ENCODE measurements around the gene SLC2A13. TPM values are rescaled to one million over a fixed set of nuclear protein-coding genes. Genes with fewer than 3 reads are reported as not detected.

The SLC2A13 gene
- total RNA-seq, 1 donor from 2014 or later = 15.8 TPM

DNA sequence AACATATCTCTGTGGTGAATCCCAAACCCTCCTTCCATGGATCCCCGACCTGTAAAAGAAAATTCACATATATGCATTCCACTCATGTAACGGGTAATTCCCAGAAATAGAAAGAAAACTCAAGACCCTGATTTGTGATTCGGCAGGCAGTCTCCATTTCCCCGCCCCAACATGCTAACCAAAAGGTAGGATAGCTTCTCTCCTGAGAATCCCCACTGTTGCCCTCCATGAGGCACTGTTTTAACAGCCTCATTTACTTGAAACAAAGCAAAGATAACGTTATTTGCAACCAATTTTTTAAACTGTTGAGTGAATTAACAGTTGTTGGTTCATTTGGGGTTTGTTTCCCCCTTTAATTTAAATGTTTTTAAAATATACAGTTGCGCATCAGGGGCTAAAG lies 774 bp upstream of the SLC2A13 start:
- peaks cover 22% of the 10 kb centered on the region for H3K27me3 Mint-ChIP-seq (ENCODE audit: unreplicated experiment)
- H3K4me3 Mint-ChIP-seq (ENCODE audit: unreplicated experiment) = peak overlapping the region; percentile 91
- H3K9me3 Mint-ChIP-seq (ENCODE audit: unreplicated experiment) = no peaks in the 10 kb centered on the region
- H3K36me3 Mint-ChIP-seq (ENCODE audit: low read depth, unreplicated experiment) = peaks cover 12% of the 10 kb centered on the region
- H3K27ac Mint-ChIP-seq (ENCODE audit: unreplicated experiment) = peak overlapping the region; percentile 64
- H3K4me1 Mint-ChIP-seq (ENCODE audit: unreplicated experiment) = peaks cover 25% of the 10 kb centered on the region
- no peak for DNase-seq (ENCODE audit: low spot score)
- TF ChIP-seq, protein P1, sequence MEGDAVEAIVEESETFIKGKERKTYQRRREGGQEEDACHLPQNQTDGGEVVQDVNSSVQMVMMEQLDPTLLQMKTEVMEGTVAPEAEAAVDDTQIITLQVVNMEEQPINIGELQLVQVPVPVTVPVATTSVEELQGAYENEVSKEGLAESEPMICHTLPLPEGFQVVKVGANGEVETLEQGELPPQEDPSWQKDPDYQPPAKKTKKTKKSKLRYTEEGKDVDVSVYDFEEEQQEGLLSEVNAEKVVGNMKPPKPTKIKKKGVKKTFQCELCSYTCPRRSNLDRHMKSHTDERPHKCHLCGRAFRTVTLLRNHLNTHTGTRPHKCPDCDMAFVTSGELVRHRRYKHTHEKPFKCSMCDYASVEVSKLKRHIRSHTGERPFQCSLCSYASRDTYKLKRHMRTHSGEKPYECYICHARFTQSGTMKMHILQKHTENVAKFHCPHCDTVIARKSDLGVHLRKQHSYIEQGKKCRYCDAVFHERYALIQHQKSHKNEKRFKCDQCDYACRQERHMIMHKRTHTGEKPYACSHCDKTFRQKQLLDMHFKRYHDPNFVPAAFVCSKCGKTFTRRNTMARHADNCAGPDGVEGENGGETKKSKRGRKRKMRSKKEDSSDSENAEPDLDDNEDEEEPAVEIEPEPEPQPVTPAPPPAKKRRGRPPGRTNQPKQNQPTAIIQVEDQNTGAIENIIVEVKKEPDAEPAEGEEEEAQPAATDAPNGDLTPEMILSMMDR (IDR thresholded peaks at IDR 0.05; ENCODE audit: unreplicated experiment) = no peak

DNA sequence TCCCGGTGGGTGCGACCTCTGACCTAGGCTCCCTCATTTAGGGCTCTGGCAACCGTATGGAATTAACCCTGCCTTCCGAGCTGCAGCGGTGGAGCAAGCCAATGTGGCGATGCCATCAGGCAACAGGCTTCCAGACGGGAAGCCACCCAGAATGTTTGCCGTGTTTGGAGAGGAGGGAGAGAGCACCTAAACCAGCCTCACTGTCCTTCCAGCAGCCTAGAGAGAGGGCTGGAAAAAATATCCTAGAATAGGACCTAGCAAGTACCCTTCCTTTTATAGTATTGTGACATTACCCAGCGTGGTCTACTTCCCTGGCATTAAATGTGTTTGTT lies 287 bp upstream of the SLC2A13 start:
- H3K9me3 Mint-ChIP-seq (ENCODE audit: unreplicated experiment) = no peaks in the 10 kb centered on the region
- H3K27ac Mint-ChIP-seq (ENCODE audit: unreplicated experiment) = peak overlapping the region; percentile 64
- peaks cover 12% of the 10 kb centered on the region for H3K36me3 Mint-ChIP-seq (ENCODE audit: low read depth, unreplicated experiment)
- peaks cover 27% of the 10 kb centered on the region for H3K4me1 Mint-ChIP-seq (ENCODE audit: unreplicated experiment)
- H3K27me3 Mint-ChIP-seq (ENCODE audit: unreplicated experiment) = peaks cover 22% of the 10 kb centered on the region
- DNase-seq (ENCODE audit: low spot score) = no peak
- TF ChIP-seq, protein P1 (IDR thresholded peaks at IDR 0.05; ENCODE audit: unreplicated experiment) = no peak
- peak overlapping the region; percentile 91 for H3K4me3 Mint-ChIP-seq (ENCODE audit: unreplicated experiment)

DNA sequence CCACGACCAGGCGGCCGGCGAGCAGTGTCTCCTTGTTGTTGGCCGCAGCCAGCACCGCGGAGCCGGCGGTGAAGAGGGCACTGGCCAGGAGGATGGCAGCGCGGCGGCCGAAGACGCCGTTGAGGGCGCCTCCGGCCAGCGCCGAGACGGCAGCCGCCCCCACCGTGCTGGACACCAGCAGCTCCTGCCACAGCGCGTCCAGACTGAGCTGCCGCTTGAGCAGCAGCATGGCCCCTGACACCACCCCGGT lies 691 bp downstream of the SLC2A13 start:
- Mint-ChIP-seq H3K4me1 (ENCODE audit: unreplicated experiment) (peaks cover 21% of the 10 kb centered on the region), H3K27ac (ENCODE audit: unreplicated experiment) (no peak overlapping the region), H3K36me3 (ENCODE audit: low read depth, unreplicated experiment) (peaks cover 12% of the 10 kb centered on the region), H3K4me3 (ENCODE audit: unreplicated experiment) (peak overlapping the region; percentile 94), H3K9me3 (ENCODE audit: unreplicated experiment) (no peaks in the 10 kb centered on the region), H3K27me3 (ENCODE audit: unreplicated experiment) (peaks cover 22% of the 10 kb centered on the region)
- TF ChIP-seq, protein P1 (IDR thresholded peaks at IDR 0.05; ENCODE audit: unreplicated experiment) = no peak
- DNase-seq (ENCODE audit: low spot score) = no peak

DNA sequence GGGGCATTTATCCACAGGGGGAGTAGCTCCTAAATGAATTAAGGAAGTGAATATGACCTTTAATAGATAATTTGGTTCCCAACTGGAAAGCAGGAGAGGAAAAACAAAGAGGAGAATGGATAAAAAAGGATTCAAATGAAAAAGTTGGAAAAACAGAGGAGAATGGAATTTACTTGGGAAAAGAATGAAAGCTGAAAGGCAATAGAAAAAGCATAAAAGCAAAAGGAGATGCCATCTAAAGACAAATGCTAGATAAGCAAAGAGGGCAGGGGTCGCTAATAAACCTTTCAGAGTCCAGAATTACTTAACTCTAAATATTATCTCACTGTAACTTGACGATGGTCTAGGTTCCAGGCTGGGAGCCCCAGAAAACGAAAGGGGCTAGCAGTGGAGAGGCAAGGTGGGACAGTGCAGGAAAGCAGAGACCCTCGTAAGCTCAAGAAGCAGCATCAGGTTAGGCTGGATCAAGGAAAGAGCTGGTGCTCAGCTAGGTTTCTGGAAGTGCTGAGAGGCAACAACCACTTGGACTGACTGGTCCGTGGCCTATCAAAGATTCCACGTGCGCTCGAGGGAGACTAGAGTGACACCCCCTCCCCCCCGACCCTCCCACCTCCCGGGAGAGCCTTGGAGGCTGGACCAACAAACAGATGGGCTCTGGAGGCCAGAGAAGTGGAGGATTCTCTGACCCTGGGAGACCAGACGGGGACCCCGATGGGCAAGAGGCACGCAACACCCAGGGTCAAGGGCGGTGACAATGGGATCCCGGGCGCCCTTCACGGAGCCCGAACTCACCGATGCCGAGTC lies 1.2 kb downstream of the SLC2A13 start:
- peaks cover 12% of the 10 kb centered on the region for H3K36me3 Mint-ChIP-seq (ENCODE audit: low read depth, unreplicated experiment)
- peaks cover 22% of the 10 kb centered on the region for H3K27me3 Mint-ChIP-seq (ENCODE audit: unreplicated experiment)
- peak overlapping the region; percentile 80 for H3K27ac Mint-ChIP-seq (ENCODE audit: unreplicated experiment)
- peaks cover 27% of the 10 kb centered on the region for H3K4me1 Mint-ChIP-seq (ENCODE audit: unreplicated experiment)
- peak overlapping the region; percentile 94 for H3K4me3 Mint-ChIP-seq (ENCODE audit: unreplicated experiment)
- no peaks in the 10 kb centered on the region for H3K9me3 Mint-ChIP-seq (ENCODE audit: unreplicated experiment)
- TF ChIP-seq, protein P1 (IDR thresholded peaks at IDR 0.05; ENCODE audit: unreplicated experiment) = no peak
- no peak for DNase-seq (ENCODE audit: low spot score)

DNA sequence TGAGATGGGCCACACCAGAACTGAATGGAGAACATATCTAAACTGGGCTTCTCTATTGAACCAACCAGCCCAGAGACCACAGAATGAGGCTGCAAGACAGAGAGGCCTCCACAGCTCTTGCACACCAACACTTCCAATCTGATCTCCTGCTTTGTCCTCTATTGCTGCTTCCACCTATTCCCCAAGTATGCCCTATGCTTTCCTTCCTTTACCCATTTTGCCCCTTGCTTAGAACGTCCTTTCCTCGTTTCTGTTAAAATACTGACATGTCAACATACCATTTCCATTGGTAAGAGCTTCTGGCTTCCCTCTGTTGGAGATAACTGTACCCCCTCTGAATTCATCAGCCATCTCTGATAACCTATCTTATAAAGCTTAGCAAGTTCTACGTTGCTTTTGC lies 2.8 kb downstream of the SLC2A13 start:
- TF ChIP-seq, protein P1 (IDR thresholded peaks at IDR 0.05; ENCODE audit: unreplicated experiment) = no peak
- H3K27me3 Mint-ChIP-seq (ENCODE audit: unreplicated experiment) = peaks cover 19% of the 10 kb centered on the region
- H3K4me3 Mint-ChIP-seq (ENCODE audit: unreplicated experiment) = peak overlapping the region; percentile 38
- H3K27ac Mint-ChIP-seq (ENCODE audit: unreplicated experiment) = no peak overlapping the region
- DNase-seq (ENCODE audit: low spot score) = no peak
- H3K9me3 Mint-ChIP-seq (ENCODE audit: unreplicated experiment) = no peaks in the 10 kb centered on the region
- H3K36me3 Mint-ChIP-seq (ENCODE audit: low read depth, unreplicated experiment) = peaks cover 12% of the 10 kb centered on the region
- H3K4me1 Mint-ChIP-seq (ENCODE audit: unreplicated experiment) = peaks cover 32% of the 10 kb centered on the region

Measured in endothelial cell (in vitro differentiated cells).